HG02885 (cell line): ENCODE results near the gene RPL18.

Experiments used
- ATAC-seq: cut with Tn5 transposase; IDR thresholded peaks from one replicate; pipeline ENCODE4 v1.9.1; 2021; ENCODE audit warnings: mild to moderate bottlenecking; ENCODE audit not compliant: unreplicated experiment, poor library complexity

The RPL18 gene

GRCh38 chr19:48615231-48616040 lies 3.5 kb downstream of the RPL18 start:
- no peak for ATAC-seq

- no peak for ATAC-seq
Observed at GRCh38 chr19:48614436-48615230, 4.3 kb downstream of the RPL18 start, which contains the start of gene FAM83E. TSS of gene FAM83E (minus strand) at chr19:48615076. CDS start at chr19:48613372, 1,704 bp downstream.

DNA sequence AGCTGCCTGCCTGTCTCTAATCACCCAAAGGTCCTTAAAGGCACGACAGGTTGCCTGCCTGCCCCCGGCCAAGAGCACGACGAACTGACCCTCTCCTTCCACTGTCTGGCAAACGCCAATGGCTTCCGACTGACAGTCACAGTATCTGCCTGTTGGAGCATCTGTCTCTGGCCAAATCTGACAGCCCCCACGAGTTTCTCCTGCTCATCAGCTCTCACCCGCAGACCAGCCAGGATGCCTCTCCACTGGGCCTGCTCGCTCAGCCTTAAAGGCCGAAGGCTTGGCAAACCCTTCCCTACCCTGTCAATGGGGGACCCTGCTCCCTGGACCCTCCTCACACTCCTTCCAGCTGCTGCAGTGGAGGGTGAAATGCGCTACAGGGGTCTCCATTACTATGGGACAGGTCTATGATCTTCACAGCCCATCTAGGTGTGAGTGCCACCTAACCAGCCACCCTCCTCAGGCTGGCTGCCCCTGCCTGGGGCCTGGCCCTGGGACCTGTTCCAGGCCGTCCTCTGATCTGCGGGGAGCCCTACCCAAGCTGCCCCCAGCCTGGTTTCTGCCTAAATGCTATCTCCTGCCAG lies 5.0 kb downstream of the RPL18 start:
- ATAC-seq = no peak

- no peak for ATAC-seq
Observed at GRCh38 chr19:48613024-48613851, 5.7 kb downstream of the RPL18 start.

DNA sequence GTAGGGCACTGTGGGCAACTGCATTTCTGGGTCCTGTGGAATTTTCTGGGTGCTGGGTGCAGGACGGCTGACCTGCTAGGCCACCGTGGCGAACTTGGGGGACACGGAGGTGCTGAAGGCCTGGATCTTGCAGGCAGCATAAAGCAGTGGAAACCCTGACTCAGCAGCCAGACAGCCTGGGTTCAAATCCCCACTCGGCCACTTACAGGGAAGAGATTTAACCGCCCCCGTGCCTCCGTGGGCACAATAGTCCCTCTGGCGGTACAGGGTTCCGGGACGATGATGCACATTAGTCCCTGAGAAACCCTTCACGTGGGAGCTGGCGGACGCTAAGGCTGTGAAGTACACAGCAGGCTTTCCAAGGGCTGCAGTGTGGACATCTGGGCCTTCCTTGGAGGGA lies 7.1 kb downstream of the RPL18 start:
- ATAC-seq = no peak

DNA sequence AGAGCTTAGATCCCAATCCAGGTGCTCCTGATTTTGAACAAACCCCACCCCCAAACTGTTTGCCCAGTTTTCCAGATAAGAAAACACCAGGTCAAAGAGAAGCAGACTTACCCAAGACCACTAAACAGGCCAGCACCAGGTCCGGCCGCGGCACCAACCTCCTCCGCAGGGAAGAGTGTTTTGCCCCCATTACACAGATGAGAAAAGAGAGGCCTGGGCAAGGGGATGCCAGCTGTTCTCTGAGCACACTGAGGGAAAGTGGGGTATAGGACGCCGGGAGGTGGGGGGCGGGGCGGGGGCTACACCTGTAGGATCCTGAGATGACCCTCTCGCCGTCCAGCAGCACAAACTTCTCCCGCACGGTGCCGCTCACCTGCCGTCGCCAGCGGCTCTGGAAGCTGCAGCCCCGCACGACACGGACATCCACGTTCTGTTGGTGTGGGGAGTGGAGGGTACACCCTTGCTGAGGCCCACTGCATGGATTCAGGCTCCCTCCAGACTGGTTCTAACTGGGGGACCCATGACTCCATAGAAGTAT lies 9.3 kb downstream of the RPL18 start:
- ATAC-seq = no peak

GRCh38 chr19:48608798-48609263 lies 10.1 kb downstream of the RPL18 start:
- peak; percentile 54 for ATAC-seq

DNA sequence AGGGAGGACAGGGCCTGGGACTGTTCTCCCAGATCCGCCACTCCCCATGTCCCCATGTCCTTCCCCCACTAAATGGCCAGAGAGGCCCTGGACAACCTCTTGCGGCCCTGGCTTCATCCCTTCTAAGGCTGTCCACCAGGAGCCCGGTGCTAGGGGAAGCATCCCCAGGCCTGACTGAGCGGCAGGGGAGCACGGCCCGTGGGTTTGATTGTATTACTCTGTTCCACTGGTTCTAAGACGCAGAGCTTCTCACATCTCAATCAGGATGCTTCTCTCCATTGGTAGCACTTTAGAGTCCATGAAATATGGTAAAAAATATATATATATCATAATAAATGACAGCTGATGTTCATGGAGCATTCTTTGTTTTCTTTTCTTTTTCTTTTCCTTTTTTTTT lies 11.6 kb downstream of the RPL18 start:
- no peak for ATAC-seq

DNA sequence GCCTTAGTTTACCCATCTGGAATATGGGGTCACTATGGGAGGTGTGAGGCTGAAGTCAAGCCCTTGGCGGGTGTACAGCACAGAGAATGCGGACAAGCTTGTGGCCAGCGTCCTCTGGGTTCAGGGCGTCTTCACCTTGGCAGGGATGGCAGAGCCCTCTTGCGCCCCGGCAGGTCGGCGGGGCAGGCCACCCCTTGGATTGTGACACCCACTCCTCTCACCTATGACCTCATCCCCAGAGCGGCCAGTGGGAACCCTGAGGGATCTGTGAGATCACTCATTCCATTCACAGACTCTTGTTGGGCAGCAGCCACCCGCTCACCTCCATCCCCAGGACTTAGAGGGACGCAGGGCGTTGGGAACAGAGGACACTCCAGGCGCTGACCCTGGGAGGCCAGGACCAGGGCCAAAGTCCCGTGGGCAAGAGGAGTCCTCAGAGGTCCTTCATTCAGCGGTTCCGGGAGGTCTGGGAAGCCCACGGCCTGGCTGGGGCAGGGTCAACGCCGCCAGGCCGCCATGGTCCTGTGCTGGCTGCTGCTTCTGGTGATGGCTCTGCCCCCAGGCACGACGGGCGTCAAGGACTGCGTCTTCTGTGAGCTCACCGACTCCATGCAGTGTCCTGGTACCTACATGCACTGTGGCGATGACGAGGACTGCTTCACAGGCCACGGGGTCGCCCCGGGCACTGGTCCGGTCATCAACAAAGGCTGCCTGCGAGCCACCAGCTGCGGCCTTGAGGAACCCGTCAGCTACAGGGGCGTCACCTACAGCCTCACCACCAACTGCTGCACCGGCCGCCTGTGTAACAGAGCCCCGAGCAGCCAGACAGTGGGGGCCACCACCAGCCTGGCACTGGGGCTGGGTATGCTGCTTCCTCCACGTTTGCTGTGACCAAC lies 12.3 kb downstream of the RPL18 start, which contains the start of gene SPACA4:
Gene SPACA4 (plus strand): TSS at position 280 of the 896 bp plus-strand sequence. CDS start 237 bp downstream, at position 517.
- no peak for ATAC-seq

GRCh38 chr19:48603850-48604249 lies 15.1 kb downstream of the RPL18 start:
- no peak for ATAC-seq

- ATAC-seq = no peak
Observed at GRCh38 chr19:48603449-48603848, 15.5 kb downstream of the RPL18 start.

GRCh38 chr19:48603001-48603400 lies 16.0 kb downstream of the RPL18 start:
- no peak for ATAC-seq

GRCh38 chr19:48600679-48601417 lies 18.1 kb downstream of the RPL18 start:
- ATAC-seq = no peak

- ATAC-seq = no peak
Observed at GRCh38 chr19:48598996-48599700, 19.8 kb downstream of the RPL18 start.

DNA sequence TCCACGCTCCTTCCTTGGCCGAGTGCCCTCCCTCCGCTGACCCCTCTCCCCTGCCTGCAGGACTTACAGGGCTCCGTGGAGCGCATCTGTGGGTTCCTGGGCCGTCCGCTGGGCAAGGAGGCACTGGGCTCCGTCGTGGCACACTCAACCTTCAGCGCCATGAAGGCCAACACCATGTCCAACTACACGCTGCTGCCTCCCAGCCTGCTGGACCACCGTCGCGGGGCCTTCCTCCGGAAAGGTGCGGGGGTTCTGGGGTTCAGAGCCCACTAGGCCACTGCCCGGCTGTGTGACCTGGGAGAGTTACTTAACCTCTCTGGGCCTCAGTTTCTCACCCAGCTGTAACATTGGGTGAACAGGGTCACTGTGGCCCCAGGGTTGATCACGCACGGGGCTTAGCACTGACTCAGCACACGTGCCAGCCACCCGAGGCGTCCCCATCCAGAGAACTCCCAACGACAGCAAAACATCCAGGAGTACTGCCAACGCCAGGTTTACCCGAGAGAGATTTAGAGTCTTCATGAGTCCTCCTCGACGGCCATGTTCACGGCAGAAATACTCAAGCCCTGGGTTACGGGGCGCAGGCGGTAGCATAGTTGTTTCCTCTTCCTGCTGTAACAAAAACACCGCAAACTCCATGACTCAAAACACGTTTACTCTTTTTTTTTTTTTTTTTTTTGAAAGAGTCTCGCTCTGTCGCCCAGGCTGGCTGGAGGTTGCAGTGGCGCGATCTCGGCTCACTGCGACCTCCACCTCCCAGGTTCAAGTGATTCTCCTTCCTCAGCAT lies 22.1 kb downstream of the RPL18 start:
- no peak for ATAC-seq

- no peak for ATAC-seq
Observed at GRCh38 chr19:48596237-48596636, 22.7 kb downstream of the RPL18 start.

DNA sequence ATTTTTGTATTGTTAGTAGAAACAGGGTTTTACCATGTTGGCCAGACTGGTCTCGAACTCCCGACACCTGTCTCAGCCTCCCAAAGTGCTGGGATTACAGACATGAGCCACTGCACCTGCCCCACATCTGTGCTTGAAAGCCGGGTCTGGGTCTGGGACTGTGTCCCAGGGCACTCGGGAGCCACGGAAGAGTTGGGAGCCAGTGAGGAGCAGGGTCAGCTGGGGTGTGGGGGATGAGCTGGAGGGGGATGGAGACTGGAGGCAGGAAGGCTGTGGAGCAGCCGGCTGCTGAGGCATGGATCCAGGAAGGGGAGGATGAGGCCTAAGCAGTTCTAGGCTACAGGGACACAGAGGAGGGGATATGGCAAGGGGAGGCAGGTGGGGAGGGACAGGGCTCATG lies 23.1 kb downstream of the RPL18 start:
- ATAC-seq = no peak
